ENCODE data around the gene GPS1.

- no peak for TF ChIP-seq CTCF (IDR thresholded peaks at IDR 0.05)
- no peak for TF ChIP-seq USF2 (IDR thresholded peaks at IDR 0.05; ENCODE audit: borderline replicate concordance, low read depth, low read length)
- TF ChIP-seq TEAD4 (IDR thresholded peaks at IDR 0.05; ENCODE audit: borderline replicate concordance, insufficient read depth) = no peak
- no peak for TF ChIP-seq YY1 (IDR thresholded peaks at IDR 0.05; ENCODE audit: low read depth)
- no peak for TF ChIP-seq MAX (IDR thresholded peaks at IDR 0.05; ENCODE audit: low read depth)
- no peak for TF ChIP-seq REST (IDR thresholded peaks at IDR 0.05; ENCODE audit: low read depth, low read length)
- no peak for TF ChIP-seq FOXM1 (IDR thresholded peaks at IDR 0.05; ENCODE audit: low read depth)
These were observed 20.3 kb upstream of the GPS1 start, which contains the start of gene RAC3 for GRCh38 chr17:82031303-82031884.

Data from SK-N-SH (cell line).